ENCODE measurements around the gene TBC1D25.
"Not testable (repeated sequence)": the region's sequence is repeated elsewhere in the genome, so short reads cannot be mapped to it uniquely, and the experiment has no call there.

The TBC1D25 gene

DNA sequence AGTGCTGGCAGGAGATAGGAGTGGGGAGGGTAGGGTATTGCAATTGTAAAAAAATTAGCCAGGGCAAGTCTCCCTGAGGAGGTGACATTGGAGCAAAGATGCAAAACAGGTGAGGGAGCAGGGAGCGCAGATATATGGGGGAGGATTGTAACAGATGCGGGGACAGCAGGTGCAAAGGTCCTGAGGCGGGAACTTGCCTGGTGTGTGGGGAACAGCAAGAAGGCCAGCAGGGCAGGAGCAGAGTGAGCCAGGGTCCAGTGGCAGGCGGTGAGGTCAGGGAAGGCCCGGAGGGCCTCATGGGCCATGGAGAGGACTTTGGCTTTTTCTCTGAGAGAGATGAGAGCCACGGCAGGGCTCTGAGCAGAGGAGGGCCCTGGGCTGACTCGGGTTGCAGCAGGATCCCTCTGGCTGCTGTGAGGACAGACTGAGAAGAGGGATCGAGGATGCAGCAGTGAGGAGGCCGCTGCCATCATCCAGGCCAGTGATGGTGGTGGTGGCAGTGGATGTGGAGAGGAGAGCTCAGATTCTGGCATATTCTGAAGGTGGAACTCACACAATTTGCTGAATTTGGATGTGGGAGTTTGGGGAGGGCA lies 24.6 kb upstream of the TBC1D25 start:
- no peak overlapping the region for H3K27ac ChIP-seq
- no peak overlapping the region for H3K4me3 ChIP-seq

GRCh38 chrX:48515842-48516241 lies 23.7 kb upstream of the TBC1D25 start:
- Histone ChIP-seq H3K4me3 (no peak overlapping the region), H3K27ac (no peak overlapping the region)

DNA sequence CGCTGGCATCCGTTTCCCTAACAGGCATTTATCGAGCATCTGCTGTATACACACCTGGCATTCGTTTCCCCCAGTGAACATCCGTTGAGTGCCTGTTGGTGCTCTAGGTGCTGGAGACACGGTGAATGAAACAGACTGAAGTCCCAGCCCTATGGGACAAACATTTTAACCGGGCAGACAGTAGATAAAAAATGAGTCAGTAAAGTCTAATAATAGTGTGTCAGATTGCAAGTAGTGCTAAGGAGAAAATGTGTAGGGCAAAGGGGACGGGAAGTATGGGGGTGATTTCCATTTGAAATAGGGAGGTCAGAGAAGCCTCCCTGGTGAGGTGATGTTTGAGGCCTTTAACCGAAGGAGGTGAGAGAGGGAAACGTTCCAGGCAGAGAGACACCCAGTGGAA lies 23.2 kb upstream of the TBC1D25 start:
- H3K4me3 ChIP-seq: no peak overlapping the region
- H3K27ac ChIP-seq: no peak overlapping the region

DNA sequence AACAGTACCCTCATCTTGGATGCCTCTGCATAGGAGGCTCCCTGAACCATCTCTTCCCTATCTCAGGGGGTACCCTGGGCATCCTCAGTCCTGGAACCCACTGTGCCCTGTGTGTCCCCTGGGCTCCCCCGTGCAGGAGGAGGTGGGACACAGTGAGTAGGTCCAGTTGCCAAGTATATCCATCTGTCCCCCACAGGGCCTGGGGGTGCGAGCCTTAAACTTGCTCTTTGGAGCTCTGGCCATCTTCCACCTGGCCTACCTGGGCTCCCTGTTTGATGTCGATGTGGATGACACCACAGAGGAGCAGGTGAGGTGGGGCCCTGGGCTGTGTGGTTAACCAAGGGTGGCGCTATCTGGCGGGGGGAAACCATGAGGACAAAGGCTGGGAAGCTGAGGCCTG lies 22.5 kb upstream of the TBC1D25 start:
- H3K4me3 ChIP-seq: no peak overlapping the region

DNA sequence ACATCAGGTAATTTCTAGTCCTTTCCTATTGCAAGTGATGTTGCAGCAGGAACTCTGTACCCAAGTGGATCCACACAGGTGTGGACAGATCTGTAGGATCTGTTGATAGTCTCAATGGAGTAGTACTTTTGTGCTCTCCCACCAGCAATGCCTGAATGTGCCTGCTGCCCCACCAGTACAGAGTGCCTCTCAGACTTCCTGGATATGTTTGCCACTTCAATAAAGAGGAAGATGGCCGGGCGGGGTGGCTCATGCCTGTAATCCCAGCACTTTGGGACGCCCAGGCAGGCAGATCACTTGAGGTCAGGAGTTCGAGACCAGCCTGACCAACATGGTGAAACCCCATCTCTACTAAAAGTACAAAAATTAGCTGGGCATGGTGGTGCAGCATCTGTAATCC lies 20.0 kb upstream of the TBC1D25 start:
- H3K4me3 ChIP-seq, H3K27ac ChIP-seq: not testable (repeated sequence)

More for the DNA sequence above, 22.5 kb upstream of the TBC1D25 start:
- no peak overlapping the region for H3K27ac ChIP-seq

GRCh38 chrX:48520455-48520854 lies 19.1 kb upstream of the TBC1D25 start:
- H3K4me3 ChIP-seq: no peak overlapping the region
- H3K27ac ChIP-seq: peak overlapping the region in 2 of 21 experiments; percentile 19 to 85

- H3K27ac ChIP-seq: peak overlapping the region in 6 of 21 experiments; percentile 16 to 85 (median 42)
- H3K4me3 ChIP-seq: peak overlapping the region in 6 of 7 experiments; percentile 50 to 62 (median 54)
Measured at GRCh38 chrX:48520976-48521352, 18.6 kb upstream of the TBC1D25 start.

- Histone ChIP-seq H3K27ac (peak within 1 kb of the TSS in 19 of 21 experiments; percentile 25 to 85 (median 75)), H3K4me3 (peak within 1 kb of the TSS; percentile 50 to 62 (median 54))
Measured at GRCh38 chrX:48521353-48522243, 17.9 kb upstream of the TBC1D25 start, which contains the start of gene EBP. TSS of gene EBP (plus strand) at chrX:48521808. CDS start at chrX:48523772, 1,964 bp downstream.

DNA sequence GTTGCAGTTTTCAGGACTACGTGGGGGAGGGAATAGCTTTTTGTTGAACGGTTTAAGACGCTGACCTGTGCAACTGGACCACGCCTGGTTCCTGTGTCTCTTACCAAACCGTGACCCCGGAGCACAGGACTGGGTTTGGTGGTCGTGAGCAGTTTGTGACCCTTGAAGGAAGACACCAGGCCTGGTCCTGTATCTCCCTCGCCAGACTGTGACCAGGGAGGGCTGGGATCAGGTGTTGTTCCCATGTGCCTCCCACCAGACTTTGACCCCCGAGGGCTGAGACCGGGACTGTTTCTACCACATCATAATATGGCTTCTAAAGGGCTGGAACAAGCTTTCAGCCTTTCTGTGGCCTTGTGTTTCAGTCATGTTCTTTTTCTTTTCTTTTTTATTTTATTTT lies 17.2 kb upstream of the TBC1D25 start:
- peak overlapping the region in 18 of 21 experiments; percentile 25 to 85 (median 76) for H3K27ac ChIP-seq
- H3K4me3 ChIP-seq: peak overlapping the region; percentile 50 to 62 (median 54)

DNA sequence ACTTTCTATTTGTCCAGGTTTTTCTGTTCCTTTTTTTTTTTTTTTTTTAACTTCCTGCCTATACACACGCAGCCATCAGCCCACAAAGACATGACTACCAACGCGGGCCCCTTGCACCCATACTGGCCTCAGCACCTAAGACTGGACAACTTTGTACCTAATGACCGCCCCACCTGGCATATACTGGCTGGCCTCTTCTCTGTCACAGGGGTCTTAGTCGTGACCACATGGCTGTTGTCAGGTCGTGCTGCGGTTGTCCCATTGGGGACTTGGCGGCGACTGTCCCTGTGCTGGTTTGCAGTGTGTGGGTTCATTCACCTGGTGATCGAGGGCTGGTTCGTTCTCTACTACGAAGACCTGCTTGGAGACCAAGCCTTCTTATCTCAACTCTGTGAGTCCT lies 15.8 kb upstream of the TBC1D25 start:
- Histone ChIP-seq H3K27ac (no peak overlapping the region), H3K4me3 (no peak overlapping the region)

GRCh38 chrX:48525853-48526252 lies 13.7 kb upstream of the TBC1D25 start:
- H3K4me3 ChIP-seq, H3K27ac ChIP-seq: not testable (repeated sequence)

DNA sequence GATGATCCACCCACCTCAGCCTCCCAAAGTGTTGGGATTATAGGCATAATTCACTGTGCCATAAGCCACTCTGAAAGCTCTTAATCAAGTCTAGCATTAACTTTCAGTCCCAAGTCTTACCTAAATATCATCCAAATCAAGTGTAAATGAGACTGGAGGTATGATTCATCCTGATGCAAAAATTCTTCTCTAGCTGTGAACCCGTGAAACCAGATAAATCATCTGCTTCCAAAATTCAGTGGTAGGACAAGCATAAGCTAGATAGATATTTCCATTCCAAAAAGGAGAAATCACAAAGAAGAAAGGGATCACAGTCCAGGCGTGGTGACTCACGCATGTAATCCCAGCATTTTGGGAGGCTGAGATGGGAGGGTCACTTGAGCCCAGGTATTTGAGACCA lies 8.8 kb upstream of the TBC1D25 start:
- peak overlapping the region in 16 of 21 experiments; percentile 54 to 88 (median 74) for H3K27ac ChIP-seq
- no peak overlapping the region for H3K4me3 ChIP-seq

DNA sequence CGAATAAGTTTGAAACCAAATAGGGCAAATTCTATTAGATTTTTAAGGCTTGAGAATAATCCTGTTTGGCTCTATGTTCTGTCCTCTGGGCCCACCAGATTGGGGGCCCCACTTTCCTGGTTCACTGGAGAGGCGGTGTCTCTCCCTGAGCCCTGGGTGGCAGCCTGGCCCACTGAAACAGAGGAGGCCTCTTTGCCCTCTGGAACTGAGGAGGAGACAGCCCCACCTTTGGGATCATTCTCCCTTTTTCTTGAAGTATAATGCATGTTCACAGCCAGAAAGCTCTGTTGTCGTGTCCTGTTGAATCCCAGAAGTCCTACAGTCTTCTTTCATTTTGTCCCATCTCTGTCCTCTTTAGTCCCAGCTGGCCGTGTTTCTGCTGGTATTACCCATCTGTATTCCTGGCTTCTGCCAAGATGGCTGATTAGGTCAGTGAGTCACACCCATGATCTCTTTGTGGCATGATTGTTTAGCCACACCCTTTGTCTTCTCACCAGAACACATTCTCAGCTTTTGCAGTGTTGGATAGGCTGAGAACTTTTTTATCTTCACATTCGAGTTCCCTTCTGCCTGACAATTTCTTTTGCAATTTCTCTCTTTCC lies 8.1 kb upstream of the TBC1D25 start:
- peak overlapping the region in 20 of 21 experiments; percentile 28 to 88 (median 73) for H3K27ac ChIP-seq

GRCh38 chrX:48532161-48532560 lies 7.4 kb upstream of the TBC1D25 start:
- Histone ChIP-seq H3K4me3 (no peak overlapping the region), H3K27ac (peak overlapping the region in 20 of 21 experiments; percentile 22 to 88 (median 66))

More for the DNA sequence above, 8.1 kb upstream of the TBC1D25 start:
- H3K4me3 ChIP-seq: no peak overlapping the region

GRCh38 chrX:48533165-48533564 lies 6.3 kb upstream of the TBC1D25 start:
- no peak overlapping the region for H3K4me3 ChIP-seq
- peak overlapping the region in 4 of 21 experiments; percentile 20 to 81 (median 35) for H3K27ac ChIP-seq

GRCh38 chrX:48538641-48539344 lies 721 bp upstream of the TBC1D25 start:
- H3K4me3 ChIP-seq: peak overlapping the region in 3 of 7 experiments; percentile 51 to 65 (median 56)
- H3K27ac ChIP-seq: peak overlapping the region in 16 of 21 experiments; percentile 27 to 94 (median 80)

DNA sequence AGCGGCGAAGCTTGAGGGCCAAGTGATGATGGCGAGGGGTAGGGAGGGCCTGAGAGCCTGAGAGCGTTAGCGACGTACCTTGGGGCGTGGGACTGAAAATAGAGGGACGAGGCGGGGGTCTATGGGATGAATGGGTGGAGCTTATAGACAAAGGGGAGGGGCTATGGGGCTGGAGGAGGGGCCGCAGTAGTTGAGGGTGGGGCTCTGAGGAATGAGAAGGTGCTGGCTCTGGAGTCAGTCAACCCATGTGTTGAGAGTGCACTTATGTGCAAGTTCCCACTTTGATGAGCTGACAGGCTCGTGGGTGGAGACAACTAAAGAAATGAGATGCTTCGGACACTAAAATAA lies 488 bp downstream of the TBC1D25 start:
- H3K27ac ChIP-seq: peak overlapping the region in 20 of 21 experiments; percentile 77 to 94 (median 86)
- H3K4me3 ChIP-seq: peak overlapping the region; percentile 51 to 68 (median 60)

DNA sequence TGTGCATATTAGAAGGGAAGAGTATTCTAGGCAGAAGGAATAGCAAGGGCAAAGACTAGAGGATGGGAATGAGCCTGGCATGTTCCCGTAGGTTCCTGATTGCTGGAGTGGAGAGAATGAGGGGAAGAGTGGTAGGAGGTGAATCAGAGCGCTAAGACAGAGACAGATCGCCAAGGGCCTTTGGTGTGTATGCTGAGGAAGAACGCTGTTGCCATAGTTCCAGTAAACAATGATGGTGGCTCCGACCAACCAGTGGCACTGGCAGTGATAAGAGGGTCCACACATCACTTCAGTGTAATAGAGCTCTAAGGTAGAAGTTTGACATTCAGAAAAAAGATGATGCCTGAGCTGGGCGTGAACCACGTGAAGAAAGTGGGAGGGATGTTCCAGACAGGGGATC lies 966 bp downstream of the TBC1D25 start:
- Histone ChIP-seq H3K27ac (peak overlapping the region in 8 of 21 experiments; percentile 53 to 94 (median 88)), H3K4me3 (peak overlapping the region in 6 of 7 experiments; percentile 51 to 65 (median 58))

DNA sequence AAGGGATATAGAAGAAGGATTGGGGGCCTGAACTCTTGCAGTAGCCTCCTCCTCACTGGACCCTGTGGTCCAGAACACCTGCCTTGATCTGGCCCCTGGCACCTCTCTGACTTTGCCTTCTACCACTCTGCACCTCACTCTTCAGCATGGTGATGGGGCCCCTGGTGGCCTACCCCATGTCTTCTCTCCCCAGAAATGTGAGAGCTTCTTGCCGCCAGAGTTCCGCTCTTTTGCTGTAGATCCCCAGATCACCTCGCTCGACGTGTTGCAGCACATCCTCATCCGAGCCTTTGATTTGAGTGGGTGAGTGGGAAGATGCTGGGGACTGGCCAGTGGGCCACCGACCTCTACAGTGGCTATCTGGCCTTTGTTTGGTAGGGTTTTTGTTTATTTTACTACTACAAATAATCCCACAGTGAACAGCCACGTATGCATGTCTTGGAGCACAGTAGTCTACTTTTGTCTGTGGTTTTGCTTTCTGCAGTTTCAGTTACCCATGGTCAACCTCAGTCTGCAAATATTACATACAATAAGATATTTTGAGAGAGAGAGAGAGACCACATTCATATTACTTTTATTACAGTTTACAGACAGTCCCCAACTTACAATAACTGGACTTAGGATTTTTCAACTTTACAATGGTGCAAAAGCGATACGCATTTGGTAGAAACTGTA lies 1.8 kb downstream of the TBC1D25 start:
- H3K4me3 ChIP-seq: no peak overlapping the region
- H3K27ac ChIP-seq: no peak overlapping the region

Data from skin epidermis (tissue), 12 donors.